Measurements from ENCODE around the gene SPDYE2. TPM values are rescaled to one million over a fixed set of nuclear protein-coding genes. Genes with fewer than 3 reads are reported as not detected.
"Not testable (repeated sequence)": the region's sequence is repeated elsewhere in the genome, so short reads cannot be mapped to it uniquely, and the experiment has no call there.

SPDYE2 gene
- total RNA-seq, 1 donor from 2014 or later = not detected

GRCh38 chr7:102599699-102600098, 48.7 kb downstream of the SPDYE2 start:
- intact Hi-C loops (cut with micrococcal nuclease) = not testable (repeated sequence)

GRCh38 chr7:102602317-102602716, 51.3 kb downstream of the SPDYE2 start:
- intact Hi-C loops (cut with micrococcal nuclease) = not testable (repeated sequence)

- intact Hi-C loops (cut with micrococcal nuclease) = not testable (repeated sequence)
These were observed 53.6 kb downstream of the SPDYE2 start for GRCh38 chr7:102604431-102605145.

- intact Hi-C loops (cut with micrococcal nuclease) = not testable (repeated sequence)
These were observed 55.8 kb downstream of the SPDYE2 start for GRCh38 chr7:102606848-102607247.

- intact Hi-C loops (cut with micrococcal nuclease) = not testable (repeated sequence)
These were observed 58.7 kb downstream of the SPDYE2 start for GRCh38 chr7:102609734-102610133.

- intact Hi-C loops (cut with micrococcal nuclease) = not testable (repeated sequence)
These were observed 59.4 kb downstream of the SPDYE2 start for GRCh38 chr7:102610441-102610840.

GRCh38 chr7:102611013-102611674, 60.1 kb downstream of the SPDYE2 start:
- intact Hi-C loops (cut with micrococcal nuclease) = not testable (repeated sequence)

GRCh38 chr7:102611675-102612325, 60.8 kb downstream of the SPDYE2 start:
- intact Hi-C loops (cut with micrococcal nuclease) = not testable (repeated sequence)

Other genes with a start within 250 kb of the SPDYE2 start
- gene SPDYE6, start 194.8 kb upstream of the SPDYE2 start, total RNA-seq = not detected in 2 replicates
- 27.1 and 27.4 TPM in 2 replicates for gene PRKRIP1, start 154.9 kb upstream of the SPDYE2 start, total RNA-seq
- gene ORAI2, start 117.7 kb upstream of the SPDYE2 start, total RNA-seq = 82.5 and 84.9 TPM in 2 replicates
- 10.3 and 11.4 TPM in 2 replicates for gene ALKBH4, start 86.4 kb upstream of the SPDYE2 start, total RNA-seq
- 27.3 and 30.7 TPM in 2 replicates for gene LRWD1, start 86.2 kb upstream of the SPDYE2 start, total RNA-seq
- gene POLR2J, start 72.3 kb upstream of the SPDYE2 start, total RNA-seq = 46.6 and 47.9 TPM in 2 replicates
- 11.3 and 16.1 TPM in 2 replicates for gene RASA4B, start 33.4 kb upstream of the SPDYE2 start, total RNA-seq
- gene UPK3BL2, start 7.5 kb upstream of the SPDYE2 start, total RNA-seq = 25.7 and 29.3 TPM in 2 replicates
- gene POLR2J3, start 21.4 kb downstream of the SPDYE2 start, total RNA-seq = 63.1 and 67.8 TPM in 2 replicates
- 35.6 and 35.7 TPM in 2 replicates for gene RASA4, start 65.5 kb downstream of the SPDYE2 start, total RNA-seq
- gene UPK3BL1, start 91.6 kb downstream of the SPDYE2 start, total RNA-seq = 16.0 and 19.1 TPM in 2 replicates
- gene SPDYE2B, start 99.1 kb downstream of the SPDYE2 start, total RNA-seq = not detected in 2 replicates
- 20.3 and 20.4 TPM in 2 replicates for gene POLR2J2, start 120.4 kb downstream of the SPDYE2 start, total RNA-seq
- 6.7 and 7.0 TPM in 2 replicates for gene FAM185A, start 197.8 kb downstream of the SPDYE2 start, total RNA-seq